GM21360 (cell line): ENCODE measurements around the gene PTPRN2.

ENCODE experiments used
- ATAC-seq: cut with Tn5 transposase; IDR thresholded peaks from one replicate; pipeline ENCODE4 v1.9.1; 2021; ENCODE audit warnings: mild to moderate bottlenecking, moderate library complexity; ENCODE audit not compliant: unreplicated experiment

The PTPRN2 gene

DNA sequence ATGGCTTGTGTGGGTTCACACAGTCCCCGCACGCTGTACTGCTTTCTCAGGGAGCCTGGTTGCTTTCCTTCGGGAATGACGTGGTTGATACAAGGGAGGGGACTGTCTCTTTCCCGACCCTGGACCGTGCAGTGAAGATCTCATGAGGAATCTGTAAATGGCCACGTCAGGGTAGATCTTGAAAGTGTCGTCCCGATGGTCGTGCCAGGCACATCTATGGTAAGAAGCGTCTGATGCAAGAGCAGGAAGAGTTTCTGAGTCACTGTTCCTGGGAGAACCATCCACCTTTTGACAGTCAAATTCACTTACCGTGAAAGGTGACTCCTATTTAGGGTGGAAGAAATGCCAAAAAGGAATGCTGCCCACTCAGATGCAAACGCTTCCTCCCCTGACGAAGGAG, 500.4 kb downstream of the PTPRN2 start:
- ATAC-seq = no peak

DNA sequence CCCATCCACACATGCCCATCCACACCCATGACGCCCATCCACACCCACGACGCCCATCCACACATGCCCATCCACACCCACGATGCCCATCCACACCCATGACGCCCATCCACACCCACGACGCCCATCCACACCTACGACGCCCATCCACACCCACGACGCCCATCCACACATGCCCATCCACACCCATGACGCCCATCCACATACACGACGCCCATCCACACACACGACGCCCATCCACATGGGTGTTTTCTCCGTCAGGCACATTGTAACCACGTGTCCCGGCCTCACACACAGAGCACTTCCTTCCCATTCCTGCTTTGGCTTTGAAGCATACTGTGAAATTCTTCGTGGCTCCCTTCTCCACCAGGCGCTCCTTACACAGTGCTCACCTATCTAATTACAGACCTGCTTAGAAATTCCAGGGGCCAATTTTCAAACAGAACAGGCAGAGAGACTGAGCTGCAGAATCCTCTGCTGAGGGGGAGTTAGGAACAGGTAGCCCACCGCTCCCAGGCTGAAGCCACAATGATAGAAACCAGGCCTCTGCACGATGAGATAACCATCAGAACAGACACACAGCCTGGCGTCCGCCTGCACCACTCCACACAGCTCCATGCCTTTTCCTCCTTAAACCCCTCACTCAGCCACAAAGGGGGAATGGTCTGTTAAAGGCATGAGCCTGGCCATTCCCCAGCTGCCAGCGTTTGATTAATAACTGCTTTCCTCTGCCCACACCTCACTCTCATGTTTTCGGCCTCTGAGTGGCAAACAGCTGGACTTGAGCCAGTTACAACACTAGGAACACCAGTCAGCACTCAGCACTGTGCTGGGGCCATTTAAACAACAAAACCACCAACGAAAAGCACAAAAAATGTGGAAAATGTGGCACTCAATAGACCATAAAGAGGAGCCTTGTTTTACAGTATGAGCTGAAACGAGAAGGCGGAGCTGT, 501.6 kb downstream of the PTPRN2 start:
- ATAC-seq = no peak

DNA sequence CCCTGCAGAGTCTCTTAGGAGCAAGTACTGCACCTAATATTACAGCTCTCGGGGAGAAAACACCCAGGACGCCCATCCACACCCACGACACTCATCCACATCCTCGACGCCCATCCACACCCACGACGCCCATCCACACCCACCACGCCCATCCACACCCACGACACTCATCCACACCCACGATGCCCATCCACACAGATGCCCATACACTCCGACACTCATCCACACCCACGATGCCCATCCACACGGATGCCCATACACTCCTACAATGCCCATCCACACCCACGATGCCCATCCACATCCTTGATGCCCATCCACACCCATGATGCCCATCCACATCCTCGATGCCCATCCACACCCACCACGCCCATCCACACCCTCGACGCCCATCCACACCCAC, 503.1 kb downstream of the PTPRN2 start:
- no peak for ATAC-seq

DNA sequence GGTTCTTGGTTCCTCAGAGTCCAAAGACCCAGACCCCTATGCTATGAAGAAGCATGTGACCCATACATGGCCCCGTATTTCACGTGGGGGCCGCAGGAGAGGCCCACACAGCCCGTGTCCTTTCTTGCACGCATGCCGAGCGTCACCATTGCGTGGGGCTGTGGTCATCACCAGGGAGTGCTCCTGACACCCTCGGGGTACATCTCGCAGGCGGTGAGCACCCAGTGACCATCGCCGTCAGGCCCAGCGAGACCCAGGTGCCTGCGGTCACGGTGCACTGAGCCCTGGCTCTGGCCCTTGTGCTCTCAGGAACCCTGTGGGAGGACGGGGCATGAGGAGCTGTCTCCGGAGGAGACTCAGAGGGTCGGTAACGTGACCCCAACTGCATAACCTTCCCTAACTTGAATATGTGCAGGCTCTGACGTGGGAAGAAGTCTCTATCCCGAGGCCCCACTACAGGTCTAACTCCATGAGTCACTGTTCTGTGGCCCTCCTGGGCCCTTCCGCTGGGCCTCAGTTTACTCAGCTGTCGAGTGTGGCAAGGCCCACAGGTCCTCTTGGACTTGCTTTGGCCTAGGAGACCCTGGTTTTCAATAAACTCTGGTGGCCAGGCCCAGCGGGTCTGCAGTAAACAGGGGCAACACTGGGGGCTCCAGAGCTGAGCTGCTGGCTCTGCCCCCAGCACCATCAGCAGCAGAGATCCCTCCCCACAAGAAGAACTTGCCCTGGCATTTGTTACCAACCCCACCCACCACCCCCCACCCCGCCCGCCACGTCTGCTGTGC, 503.9 kb downstream of the PTPRN2 start:
- no peak for ATAC-seq

DNA sequence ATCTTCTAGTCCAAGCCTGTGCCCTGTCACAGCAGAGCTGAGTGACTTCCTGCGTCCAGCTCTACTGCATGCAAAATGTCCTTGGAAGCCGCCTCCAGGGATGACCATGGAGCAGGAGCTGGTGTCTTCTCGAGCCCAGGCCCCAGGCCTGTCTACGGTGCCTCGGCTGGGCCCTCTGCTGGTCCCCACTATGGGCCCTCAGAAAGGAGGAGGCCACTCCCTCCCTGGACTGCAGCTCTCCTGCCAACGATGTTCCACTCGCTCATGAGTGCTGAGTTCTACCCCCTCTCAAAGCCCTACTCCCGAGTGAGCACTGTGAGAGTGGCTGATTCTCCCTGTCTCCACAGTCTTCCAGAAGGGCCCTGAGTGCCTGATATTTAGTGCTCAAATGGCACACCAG, 504.9 kb downstream of the PTPRN2 start:
- no peak for ATAC-seq

DNA sequence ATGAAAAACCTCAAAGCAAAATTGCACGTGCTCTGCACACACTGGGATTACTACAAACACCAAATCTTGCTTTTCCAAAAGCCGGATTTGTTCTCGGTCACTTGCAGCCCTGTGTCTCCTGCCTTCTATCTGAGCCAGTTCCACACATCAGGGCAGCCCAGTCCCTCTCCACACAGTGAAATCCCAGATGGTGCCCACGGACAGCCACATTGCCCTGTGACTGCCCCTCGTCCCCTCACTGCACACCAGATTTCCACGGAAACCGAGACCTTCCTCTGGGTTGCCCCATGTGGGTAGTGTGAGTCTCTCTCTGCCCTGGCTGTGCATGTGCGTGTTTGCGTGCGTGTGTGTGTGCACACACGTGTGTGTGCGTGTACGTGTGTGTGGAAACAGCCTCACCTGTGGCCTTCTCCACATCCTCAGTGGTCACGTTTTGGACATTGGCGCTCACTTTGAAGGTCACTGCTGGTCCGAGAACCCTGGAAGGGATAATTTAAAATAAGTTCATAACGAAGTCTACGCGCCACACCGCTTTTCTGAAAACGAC, 506.7 kb downstream of the PTPRN2 start:
- no peak for ATAC-seq

DNA sequence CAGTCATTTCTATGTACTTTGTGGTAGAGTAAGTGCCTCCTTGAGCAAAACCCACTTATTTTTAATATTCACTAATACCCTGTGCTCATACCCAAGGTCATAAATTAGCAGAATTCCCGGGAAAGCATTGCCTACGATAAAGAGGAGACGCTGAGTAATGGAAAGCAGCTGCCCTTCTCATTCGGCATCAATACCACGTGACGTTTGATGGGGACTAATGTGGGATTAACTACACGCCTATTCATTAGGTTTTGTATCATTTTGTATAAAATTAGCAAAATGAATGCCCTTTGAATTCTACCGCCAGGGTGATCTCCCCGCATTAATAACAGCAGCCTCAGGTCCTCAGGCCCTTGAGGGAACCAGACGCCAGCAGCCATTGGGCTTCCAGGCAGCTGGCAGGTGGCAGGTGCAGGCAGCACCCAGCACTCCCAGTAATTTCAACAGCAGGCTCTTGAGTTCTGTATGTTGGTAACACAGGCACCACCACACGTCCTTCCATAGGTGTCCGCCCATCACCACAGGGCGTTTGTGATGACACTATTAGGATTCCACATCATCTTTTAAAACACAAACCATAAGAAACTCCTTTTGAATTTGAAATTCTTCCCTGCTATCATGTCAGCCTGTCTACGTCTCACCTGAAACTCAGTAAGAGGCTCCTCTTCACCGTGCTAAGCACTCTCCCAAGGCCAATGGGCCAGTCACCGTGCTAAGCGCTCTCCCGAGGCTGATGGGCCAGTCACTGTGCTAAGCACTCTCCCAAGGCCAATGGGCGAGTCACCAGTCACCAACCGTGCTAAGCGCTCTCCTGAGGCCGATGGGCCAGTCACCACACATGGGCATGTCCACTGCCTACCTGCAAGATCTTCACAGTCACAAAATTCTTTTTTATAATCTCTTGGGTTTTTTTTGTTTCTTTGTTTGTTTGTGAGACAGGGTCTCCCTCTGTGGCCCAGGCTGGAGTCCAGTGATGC, 509.4 kb downstream of the PTPRN2 start:
- no peak for ATAC-seq

DNA sequence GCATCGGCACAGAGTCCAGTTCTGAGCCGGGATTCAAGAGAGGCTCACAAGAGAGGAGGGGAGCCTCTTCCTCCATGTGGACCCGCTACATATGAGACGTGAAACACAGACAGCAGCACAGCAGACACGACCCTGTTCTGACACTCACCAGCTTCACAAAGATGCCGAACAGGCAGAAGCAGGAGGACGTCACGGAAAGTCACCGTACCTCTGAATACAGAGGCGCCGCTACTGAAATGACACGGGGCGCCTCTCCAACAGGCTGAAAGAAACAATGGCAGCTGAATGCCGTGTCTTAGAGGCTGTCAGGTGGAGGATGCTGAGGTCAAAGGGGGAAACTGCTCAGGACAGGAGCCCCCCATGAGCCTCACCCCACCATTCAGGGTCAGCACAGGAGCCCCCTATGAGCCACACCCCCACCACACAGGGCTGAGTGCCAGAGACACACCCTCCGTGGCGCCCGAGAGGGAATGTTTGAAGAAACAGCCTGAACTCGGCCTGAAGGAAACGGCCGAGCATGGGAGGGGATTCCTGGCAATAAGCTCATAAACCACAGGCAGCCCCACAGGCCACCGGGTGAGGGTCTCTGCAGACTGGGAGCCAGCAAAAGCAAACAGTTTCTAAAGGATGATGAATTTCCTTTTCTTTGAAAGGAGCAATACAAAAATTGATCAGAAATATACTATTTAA, 510.3 kb downstream of the PTPRN2 start:
- ATAC-seq = no peak

DNA sequence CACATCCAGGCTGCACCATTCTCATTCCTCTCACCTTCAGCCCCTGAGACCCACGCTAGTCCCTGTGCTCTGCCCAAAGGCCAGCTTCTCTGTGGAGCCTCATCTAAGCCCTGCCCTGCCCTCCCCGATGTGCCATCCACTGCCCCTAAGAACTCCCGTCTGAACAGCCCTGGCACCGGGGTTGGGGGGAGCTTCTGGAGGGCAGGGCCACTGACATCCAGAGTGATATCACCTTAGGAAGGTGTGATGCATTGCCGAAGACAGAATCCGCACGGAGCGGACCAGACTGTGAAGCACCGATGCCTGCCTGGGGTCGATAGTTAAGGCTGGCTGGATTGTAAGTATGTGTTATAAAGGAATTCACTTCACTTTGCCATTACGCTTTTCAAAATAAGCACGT, 511.0 kb downstream of the PTPRN2 start:
- ATAC-seq = no peak

DNA sequence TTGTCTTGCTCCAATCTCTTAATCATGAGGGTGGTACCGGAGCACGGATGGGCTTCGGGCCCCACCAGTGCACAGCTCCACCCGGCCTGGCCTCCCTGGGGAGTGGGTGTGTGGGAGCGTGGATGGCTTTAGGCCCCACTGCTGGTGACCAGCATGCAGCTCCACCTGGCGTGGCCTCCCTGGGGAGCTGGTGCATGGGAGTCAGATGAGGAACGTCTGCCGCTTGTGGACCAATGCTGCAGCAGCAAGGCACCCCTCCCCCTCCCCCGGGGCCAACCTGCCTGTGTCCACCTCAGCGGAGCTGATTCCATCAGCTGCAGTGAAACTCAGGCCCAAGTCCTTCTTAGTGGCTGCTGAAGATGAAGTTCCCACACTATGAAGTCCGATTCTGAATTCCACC, 511.4 kb downstream of the PTPRN2 start:
- ATAC-seq = no peak

DNA sequence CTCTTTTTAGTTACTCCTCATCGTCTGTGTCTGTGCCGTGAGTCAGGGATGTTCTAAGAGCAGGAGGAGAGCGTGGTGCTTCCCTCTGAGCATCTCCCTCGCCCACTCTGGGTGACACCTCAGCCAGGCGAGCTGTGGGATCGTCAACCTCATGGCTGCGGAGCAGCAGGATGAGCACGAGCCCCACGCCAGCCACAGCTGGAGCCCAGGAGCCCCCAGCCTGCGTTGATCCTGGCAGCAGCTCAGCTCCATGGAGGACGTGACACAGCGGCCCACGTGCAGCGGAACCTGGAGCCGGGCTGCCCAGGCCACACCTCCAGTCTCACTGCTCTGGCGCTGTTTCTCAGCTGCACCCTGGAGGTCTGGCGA, 512.0 kb downstream of the PTPRN2 start:
- no peak for ATAC-seq

DNA sequence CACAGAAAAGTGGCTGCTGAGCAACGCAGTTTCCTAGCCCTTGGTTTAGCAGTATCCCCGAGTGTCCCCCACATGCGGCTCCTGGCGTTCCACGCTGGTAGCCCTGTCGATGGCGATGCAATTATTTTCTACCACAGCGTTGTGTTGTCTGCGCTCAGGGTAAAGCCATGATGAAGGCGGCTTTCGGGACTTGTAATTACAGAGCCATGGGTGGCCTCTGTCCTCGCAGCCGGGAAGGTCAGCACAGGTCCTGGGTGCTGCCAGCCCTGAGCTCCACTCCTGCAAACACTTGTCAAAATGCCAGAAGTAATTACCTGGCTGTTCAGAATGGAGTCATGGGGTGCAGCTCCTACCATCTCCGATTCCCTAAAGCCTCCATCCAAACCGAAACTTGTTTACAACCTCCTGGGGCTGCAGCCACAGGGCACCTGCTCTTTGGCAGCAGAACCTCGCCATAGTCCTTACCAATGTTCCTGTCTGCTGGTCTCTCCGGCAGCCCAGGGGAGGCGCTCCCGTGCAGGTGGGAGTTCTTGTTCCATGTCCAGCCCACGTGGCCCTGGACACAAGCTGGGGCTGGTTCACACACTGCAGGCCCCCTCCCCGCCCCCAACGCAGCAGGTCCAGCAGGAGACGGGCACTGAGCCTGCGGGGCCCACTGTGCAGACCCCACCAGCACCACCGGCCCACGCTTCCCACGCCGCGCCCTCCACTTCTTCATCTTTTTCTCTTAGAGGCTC, 512.6 kb downstream of the PTPRN2 start:
- ATAC-seq = no peak

DNA sequence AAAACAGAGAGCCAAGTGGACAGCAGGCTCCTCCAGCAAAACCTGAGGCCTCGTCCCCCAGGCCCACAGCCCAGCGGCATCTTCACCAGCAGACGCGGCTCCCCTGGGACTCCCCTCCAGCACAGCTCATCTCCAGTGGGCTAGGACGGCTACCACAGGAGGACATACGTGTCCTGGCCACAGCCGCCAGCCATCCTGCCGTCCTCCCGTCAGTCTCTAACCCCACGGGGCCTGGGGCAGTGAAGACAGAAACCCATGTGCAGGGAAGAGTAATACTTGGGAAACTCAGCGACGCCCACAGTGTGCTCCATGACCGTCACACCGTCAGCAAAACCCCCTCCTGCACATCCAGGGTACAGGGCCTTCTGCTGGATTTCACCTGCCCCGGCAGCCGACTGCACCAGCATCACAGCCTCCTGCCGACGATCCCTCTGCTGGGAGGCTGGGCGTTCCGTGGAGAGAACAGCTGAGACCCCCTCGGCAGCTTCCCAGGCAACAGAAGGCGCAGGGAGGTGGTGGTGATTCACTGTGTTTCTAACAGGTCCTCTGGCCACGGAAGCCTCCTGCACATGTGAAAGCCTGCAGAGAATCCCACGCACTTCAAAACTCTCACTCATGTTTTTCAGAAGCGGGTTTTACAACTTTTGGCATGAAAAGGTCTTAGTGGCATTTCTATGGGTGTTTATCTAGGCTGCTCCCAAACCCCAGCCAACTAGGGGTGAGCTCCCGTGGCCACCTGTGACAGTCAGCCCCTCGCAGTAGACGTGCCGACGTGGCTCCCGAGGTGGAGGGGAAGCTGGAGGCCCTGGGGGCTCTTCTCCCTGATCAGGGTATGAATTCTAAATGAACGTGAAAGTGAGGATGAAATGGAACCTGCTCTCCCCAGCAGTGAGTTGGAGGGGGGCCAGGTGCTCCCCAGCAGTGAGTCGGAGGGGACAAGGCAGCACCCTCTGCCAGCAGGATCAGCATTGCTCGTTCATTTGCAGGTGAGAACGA, 513.5 kb downstream of the PTPRN2 start:
- ATAC-seq = no peak

DNA sequence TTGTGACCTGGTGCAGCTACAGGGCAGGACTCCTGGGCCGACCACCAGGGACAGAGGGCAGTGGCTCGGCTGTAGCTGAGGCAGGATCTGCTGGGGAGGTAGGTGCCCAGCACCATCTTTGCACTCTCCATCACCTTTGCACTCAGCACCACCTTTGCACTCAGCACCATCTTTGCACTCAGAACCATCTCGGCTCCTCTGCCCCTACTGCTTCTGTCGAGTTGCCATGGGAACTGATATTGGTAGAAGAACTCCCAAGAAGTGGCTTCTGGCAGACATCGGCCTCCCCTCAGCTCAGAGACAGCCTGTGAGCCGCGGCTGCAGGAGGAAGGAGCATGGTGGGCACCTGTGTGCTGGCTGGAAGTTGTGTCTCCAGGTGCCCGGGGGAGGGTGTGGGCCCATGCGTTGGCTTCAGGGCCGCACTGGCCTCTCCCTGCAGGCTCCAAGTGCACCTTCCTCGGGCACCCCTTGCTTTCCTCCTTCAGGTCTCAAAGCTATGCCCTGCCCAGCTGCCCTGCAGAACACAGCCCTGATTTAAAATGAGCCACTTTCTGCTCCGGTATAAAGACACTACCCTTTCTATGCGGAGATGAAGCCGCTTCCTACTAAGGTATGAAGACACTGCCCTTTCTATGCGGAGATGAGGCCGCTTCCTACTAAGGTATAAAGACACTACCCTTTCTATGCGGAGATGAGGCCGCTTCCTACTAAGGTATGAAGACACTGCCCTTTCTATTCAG, 514.5 kb downstream of the PTPRN2 start:
- no peak for ATAC-seq

DNA sequence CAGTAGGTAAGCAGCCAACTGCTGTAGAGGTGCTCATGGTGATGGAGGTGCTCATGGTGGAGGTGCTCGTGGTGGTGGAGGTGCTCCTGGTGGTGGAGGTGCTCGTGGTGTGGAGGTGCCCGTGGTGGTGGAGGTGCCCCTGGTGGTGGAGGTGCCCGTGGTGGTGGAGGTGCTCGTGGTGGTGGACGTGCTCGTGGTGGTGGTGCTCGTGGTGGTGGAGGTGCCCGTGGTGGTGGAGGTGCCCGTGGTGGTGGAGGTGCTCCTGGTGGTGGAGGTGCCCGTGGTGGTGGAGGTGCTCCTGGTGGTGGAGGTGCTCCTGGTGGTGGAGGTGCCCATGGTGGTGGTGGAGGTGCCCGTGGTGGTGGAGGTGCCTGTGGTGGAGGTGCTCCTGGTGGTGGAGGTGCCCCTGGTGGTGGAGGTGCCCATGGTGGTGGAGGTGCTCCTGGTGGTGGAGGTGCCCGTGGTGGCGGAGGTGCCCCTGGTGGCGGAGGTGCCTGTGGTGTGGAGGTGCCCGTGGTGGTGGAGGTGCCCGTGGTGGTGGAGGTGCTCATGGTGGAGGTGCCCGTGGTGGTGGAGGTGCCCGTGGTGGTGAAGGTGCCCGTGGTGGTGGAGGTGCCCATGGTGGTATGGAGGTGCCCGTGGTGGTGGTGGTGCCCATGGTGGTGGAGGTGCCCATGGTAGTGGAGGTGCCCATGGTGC, 517.3 kb downstream of the PTPRN2 start:
- ATAC-seq = no peak

DNA sequence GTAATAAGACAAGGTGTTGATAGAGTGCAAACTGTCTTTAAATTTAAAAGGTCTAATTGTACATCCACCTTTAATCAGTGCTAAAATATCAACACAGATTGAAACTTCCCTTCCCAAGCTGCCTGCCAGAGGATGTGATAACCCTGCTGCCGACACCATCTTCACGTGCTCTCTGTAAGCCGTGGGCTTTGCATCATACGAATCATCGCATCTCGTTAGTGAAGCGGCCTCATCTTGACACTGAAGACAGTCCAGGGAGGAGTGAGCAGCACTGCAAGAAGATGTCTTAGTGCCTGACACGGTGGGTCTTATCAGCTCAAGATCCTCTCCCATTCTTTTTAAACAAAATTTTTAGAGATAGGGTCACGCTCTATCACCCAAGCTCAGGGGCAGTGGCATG, 518.8 kb downstream of the PTPRN2 start:
- ATAC-seq = no peak

DNA sequence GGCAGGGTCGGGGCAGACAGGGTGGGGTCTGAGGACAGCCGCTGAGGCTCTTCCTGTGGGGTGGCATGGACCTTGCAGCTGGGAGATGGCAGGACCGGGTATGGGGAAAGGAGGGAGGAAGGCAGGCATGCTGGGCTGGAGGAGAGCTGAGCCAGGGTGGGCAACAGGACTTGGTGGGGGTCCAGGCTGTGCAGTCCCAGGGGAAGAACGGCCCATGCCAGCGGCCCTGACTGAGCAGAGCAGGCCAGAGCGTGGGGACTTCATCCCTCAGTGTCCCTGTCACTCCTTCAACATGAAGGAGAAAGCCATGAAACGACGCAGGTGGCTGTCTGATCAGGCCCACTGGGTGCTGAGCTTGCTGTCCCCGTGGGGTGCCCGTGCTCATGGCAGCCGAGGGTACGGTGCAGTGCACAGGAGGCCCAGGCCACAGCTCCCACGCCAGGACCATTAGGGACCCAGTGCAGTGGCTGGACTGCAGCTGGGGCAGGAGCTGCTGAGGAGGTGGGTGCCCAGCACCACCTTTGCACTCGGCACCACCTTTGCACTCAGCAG, 519.6 kb downstream of the PTPRN2 start:
- no peak for ATAC-seq
